GM18909 (cell line): ENCODE measurements around the gene A3GALT2.

Experiments used
- ATAC-seq: cut with Tn5 transposase; IDR thresholded peaks from one replicate; pipeline ENCODE4 v1.9.1; 2021; ENCODE audit warnings: mild to moderate bottlenecking; ENCODE audit not compliant: unreplicated experiment, poor library complexity

The A3GALT2 gene

DNA sequence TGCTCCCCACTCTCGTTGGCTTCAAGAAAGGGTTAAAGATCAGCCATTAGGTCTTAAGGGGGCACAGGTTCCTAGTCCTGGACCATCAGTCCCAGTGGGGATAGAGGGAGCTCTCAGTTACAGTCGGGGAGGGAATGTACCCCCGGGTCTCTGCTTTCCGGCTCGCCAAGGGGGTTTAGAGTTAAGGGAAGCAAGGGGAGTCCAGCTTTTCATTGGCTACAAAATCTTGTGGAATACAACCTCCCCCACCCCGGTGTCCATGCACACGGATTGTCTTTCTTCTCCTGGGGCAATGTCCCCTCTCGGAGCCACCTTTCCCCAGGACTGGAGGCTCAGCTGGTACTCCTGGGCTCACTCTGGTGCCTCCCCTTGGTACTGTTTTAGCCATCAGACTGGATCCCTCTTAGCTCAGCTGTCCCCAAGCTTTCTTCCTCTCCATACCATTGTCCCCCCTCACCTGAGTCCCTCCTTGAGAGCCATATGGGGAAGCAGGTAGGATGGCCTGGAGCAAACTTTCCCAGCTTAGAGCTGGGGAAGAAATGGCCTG is at the start of gene A3GALT2:
Gene A3GALT2 (minus strand): TSS at position 480 of the 547 bp plus-strand sequence. CDS start 0 bp downstream, at position 480.
- no peak for ATAC-seq

DNA sequence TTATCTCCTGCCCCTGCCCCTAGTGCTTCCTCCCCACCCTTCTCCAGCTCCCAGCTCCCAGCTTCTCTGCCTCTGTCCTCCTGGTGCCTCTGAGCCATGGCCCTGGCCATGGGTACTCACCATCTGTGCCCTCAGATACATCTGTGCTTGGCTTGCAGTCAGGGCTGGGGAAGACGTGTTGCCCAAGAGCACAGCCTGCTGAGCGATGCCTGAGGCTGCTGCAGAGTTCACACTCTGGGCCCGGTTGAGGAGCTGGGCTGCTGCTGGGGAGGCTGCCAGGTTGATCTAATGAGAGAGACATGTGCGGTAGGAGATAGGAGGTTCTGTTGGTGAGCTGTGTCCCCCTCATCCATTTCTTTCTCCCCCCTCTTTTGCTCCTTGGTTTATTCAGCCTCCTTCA is 49.4 kb upstream of the A3GALT2 start:
- ATAC-seq, result no peak

DNA sequence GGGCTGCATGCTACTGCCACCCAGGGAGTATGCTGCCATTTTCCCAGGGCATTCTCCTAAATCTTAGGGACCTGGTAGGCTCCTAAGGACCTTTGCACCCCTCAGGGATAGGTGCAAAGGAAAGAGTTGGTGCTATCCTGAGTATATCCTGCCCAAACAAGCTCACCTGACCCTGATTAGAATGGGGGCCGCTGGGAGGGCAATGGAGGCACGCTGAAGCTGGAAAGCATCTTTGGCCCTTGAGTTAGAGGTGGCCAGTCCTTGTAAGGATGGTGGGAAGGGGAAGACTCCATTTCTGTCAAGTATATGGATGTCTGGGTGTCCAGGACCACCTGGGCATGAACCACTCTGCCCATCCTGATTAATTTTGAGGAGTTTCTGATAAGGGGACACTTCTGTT is 48.9 kb upstream of the A3GALT2 start:
- ATAC-seq, result no peak

DNA sequence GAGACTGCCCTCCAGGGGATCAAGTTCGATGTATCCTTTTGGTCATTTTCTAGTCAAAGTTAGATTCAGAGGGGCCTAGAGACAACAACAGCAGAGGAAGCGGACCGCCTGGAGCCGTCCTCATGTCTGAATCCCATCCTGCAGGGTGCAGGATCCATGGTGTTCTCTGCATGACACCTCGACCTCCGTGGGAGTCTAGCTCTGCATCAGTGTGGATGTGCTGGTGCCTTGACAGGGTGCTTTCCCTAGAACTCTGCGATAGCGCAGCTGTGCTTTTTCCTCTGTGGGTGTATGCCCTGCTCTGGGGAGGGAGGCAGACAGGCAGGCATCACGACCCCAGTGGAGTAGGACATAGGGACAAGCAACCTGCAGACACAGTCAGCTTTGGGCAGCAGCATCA is 48.2 kb upstream of the A3GALT2 start:
- no peak for ATAC-seq

DNA sequence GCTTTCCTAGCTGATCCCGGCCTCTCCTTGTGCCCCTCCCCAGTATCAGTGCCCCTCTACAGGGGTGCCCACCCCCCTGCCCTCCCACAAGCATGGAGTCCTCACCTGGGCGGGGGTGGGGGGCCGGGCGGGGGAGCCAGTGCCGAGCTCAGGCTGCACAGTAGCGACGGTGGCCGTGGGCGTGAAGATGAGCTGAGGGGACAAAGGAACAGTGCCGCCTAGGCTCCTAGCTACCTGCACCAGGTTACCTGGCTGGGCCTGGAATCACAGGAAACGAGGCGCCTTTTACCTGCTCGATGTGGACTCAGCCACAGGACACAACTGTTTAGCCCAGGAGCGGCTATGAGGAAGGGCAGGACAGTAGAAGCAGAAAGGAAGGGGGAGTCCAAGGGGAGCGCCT is 47.5 kb upstream of the A3GALT2 start:
- no peak for ATAC-seq

DNA sequence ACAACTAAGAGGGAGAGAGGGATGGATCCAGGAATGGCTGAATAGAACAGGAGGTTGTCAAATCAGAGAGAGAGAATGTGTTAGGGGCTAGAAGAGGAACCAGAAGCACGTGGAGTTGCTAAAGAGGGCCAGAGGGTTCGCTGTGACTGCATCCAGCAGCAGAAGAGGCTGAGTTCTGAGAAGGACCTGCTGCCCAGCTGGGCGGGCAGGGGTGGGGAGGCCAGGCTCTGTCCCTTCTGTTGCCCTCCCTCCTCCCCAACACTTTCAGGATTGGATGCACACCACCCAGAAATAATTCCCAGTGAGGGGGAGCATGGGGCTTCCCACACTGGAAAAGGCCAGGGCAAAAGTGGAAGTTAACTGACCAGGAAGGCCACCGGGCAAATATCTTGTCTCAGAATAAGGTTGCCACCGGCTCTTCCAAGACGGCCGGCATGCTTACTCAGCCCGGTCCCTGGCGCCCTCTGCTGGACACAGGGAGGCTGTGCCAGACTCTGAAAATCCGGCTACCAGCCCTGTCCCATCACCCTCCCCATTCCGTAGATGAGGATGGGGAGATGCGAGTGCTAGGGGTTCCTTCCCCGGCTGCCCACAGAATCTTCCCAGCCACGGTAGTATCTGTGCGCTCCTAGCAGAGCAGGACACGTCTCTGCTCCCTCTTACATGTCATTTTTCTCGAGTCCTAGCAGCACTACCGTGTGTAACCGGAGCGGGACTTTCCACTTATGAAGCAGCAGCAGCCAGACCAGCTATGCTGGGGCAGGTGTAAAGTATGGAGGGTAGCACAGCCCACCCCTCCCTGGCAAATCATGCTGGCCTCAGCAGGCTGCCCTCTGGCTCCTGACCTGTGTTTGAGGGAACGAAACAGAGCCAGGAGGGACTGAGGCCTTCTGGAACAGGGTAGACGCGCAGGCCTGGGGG is 46.8 kb upstream of the A3GALT2 start:
- ATAC-seq, result no peak

DNA sequence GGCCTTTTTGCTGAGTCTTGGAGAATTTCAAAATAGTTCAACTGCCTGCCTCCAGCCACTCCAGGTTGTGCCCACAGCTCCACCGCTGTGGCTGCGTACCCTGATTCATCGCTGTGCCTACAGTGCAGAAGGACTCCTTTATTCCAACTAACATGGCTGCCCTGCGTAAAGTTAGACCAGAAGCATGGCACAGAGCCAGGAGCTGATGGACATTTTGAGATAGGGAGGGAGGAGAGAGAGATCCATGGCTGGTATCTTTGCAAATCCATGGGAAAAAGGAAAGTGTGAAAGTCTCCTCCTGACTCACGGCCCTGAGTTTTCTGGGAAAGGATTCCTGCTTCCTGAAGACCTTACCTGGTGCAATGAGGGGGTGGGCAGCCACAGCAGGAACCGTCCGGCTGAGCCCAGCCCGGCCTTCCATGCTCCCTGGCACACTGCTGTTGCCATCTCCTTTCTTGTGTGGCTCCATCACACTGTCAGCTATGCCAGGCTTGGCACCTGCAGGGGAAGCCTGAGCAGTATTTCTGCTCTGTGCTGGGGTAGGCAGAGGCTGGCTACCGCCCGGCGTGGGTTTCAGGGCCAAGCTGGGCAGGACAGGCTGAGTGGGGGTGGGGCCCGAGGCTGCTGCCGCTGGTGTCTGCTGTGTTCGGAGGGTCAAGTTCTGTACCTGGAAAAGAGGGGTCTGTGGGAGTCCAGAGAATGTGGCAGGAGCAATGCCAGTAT is 46.0 kb upstream of the A3GALT2 start:
- no peak for ATAC-seq

DNA sequence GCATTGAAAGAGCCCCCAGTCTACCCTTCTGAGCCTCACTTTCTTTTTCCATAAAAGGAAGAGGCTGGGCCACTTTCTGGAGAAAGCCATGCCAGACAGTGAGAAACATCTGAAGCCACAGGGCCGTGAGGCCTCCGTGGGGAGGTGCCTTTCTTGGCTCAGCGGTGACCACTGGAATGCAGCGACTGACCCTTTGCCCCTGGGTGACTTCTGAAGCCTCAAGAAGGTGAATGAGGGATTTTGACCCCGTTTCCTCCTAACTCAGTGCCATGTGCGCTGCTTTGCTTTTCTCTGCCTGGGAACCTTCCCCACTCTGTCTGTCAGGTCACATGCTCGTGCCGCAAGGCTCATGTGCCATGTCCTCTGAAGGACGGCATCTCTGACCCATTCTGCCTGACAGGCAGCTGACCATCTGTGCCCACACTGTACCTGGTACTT is 44.7 kb upstream of the A3GALT2 start:
- ATAC-seq, result no peak

DNA sequence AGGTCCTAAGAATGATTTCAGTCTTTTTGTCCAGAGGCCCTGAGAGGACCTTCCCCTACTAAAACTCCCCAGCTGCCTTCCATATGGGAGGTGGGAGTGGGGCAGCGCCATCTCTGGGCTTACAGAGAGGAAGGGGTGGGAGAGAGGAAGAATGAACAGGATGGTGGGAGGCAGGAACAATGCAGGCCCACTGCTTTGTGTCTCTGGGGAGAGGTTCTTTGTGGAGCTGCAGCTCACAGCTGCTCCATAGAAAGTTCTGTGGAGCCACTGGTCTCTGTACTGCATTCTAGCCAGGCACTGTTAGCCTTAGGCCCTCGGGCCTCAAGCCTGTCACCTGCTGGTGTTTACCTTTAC is 43.6 kb upstream of the A3GALT2 start:
- no peak for ATAC-seq

DNA sequence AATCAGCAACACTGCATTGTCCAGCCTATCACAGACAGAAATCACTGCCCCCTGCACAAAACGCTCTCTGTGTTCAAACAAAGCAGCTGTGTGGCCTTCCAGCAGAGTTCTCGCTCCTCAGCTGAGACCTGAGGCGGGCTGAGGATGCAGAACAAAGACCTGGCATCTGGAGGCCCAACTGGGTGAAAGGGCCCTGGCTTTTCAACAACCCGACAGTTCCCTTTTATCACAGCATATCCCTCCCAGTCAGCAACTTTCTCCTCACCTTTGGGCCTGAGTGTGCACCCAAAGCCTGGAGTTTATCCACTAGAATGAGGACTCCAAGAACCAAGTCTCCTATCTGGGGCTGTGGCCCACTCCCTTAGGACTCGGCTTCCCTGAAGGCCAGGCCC is 42.6 kb upstream of the A3GALT2 start:
- ATAC-seq, result no peak

DNA sequence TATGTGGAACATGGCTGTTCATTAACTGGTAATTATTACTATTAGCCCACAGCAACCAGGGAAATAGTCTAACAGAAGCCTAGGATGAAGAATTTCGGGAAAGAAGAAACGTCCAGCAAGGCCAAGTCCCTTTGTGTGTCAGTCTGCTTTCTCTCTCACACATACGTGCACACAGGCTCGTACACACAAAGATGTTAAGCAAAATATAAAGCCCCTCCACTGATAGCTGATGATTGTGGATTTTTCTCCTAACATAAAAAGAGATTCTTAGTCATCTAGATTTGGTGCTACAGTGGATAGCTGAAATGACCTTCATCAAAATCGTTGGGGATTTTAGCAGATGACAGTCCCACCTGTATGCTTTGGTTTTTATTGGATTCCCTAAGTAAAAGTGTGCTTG is 42.1 kb upstream of the A3GALT2 start:
- no peak for ATAC-seq

DNA sequence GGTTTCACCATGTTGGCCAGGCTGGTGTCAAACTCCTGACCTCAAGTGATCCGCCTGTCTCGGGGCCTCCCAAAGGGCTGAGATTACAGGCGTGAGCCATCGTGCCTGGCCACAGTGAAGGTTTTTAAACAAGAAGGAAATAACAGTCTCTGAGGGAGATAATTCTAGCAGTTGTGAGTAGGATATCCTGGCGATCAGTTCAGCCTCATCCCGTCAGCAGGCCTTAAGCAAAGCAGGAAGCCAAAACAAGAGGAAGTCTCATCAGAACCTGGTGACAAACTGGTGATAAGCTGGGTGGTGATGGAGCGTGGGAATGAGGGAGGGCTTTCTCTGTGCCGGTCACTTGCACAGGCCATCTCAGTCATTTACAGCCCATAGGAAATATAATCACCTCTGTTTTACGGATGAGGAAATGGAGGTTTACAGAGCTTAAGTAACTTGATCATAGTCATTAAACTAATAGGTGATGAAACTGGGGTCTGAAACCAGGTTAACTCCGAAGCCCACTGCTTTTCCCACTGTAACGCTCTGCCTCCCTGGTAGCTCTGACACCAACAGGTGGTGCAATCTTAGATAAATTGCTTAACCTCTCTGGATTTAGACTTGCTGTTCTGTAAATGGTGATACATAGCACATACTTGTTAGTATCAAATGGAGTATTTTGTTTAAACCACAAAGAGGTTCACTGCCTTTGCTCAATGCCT is 40.8 kb upstream of the A3GALT2 start:
- no peak for ATAC-seq

DNA sequence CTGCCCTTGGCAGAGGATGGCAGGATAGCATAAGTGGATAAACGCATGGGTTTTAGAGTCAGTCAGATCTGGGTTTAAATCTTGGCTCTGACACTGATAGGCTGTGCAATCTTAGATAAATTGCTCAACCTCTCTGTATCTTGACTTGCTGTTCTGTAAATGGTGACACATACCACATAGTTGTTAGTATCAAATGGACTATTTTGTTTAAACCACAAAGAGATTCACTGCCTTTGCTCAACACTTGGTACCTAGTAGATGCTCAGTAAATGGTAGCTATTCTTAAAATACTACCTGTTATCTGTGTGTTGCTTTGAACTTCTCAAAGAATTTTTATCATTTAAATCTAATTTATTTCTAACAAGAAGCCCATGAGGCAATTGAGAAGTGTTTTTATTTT is 39.5 kb upstream of the A3GALT2 start:
- ATAC-seq, result no peak

DNA sequence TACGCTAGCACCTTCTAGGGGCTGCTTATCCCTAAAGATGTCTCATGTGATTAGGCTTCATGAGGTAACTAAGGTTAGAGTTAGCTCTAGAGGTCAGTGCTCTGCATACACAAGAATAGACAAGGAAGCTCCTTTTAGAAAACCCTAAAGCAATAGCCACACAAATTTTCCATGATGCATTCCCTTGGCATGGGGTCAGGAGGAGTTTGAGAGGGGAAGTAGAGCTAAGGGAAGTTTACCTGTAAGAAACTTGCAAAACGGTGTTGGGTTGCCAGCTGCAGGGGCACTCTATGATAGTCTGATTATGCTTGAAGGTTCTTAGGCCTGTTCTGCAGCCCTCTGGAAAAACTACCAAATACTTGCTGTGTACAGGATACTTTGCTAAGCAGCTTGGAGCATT is 39.0 kb upstream of the A3GALT2 start:
- no peak for ATAC-seq

DNA sequence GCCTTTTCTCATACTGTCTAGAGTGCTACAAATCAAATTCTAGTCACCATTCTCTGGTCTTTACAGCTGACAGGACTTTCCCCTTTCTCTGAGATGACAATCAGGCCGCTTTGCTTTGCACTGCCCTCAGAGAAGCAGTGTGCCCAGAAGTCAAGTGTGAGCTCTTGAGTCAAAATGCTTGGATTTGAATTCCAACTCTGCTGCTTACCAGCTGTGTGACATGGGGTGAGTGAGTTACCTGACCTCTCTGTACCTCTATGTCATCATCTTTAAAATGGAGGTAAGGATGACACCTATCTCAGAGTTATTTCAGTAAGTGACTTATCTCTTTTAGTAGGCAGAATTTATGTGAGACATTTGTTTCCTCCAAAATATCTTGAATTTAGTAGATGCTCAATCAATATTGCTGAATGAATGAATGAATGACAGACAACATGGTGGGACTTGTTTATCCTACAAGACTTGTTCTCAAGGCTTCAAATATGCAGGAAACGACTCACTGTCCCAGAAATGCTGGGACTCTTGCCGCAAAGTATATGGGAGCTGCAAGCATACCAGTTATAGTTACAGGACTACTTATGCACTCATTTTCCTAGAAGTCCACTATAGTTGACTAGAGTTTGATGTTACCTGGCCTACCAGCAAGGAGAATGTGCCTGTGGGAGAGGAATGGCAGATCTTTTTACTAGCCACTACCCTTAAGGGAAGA is 38.1 kb upstream of the A3GALT2 start:
- no peak for ATAC-seq

DNA sequence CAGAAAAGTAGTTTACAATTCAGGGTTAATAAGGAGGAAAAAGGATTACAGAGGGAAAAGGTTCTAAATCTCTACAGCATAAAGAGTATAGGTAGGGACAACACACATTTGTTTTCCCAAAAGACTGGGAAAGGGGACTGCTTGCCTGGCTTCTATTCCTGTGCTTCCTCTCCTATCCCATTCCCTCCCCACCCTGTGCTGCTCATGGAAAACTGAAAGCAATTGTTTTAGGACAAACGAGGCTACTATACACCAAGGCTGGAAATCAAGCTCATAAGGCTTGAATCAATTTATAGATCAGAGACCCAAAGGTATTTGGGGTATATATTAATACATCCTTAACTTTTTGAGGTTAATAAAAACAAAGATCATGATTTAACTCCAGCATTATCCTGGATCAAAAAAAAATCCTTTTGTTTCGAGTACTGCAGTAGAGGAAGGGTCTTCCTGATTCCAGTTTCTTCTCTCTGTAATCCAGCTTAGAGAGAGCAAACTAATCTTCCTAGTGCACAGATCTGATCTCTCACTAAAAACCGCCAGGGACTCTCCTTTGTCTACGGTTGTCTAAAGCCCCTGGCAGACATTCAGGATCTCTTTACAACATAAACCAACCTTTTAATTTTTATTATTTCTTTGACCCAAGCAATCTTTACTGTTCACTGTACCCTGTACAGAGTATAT is 37.4 kb upstream of the A3GALT2 start:
- ATAC-seq, result no peak

DNA sequence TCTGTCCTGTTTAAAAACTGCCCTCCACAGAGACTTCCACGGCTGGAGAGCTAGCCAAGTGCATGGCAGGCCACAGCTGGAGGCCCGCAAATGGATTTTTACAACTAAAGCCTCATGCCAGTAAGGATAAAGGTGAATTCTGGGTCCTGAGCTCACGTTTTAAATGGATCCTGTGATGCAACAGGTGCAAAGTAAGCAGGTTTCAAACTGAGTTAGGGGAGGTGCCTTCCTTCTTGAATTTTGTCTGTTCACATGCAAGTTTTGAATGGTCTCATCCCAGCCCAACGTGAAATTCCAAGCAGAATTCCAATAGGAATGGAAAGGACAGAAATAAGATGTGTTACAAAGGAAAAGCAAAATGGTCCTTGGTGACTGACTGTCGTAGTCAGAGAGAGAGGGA is 36.2 kb upstream of the A3GALT2 start:
- ATAC-seq, result no peak

DNA sequence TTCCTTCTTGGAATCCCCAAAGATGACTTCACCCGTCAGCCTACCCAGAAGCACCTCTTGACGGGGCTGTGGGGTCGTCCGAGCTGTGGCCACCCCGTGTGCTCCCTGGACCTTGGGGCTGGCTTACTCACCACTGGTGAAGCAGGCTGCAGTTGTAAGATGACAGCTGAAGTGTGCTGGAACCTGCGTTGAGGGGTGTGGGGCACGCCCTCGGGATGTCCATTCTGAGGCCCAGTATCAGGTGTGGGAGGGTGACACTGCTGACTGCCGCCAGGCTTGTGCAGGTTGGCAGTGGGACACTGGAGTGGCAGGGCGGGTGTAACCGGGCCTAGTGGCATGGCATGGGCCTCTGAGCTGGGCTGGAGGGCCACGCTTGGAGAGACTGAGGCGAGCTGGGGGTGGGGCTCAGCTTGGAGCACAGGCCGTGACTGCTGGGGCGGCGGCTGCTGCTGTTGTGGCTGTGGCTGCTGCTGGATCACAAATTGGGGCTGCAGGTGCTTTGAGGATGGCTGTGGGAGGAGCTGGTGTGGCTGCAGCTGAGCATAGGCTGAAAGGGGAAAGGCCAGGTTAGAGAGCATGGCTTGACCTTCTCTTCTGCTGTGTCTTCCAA is 33.9 kb upstream of the A3GALT2 start:
- ATAC-seq, result no peak

DNA sequence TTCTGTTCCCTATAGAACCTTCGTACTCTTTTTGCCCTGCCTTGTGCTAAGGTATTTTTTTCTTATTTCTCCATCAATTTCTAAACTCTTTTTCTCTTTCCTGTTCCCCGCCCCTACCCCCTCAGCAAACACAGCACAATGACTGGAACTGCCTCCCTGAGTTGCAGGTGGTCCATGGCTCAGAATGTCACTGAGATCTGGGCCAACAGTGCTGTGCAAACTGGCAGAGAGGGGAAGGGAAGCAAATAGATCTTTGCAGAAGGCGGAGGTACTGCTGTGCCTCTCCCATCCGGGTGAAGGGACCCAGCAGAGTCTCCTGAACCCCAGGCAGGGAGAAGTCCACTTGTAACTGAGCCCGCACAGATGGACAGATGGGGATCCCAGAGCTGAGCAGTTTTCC is 32.6 kb upstream of the A3GALT2 start:
- no peak for ATAC-seq
